Measurements from ENCODE around the gene MSLN. TPM values are rescaled to one million over a fixed set of nuclear protein-coding genes. Genes with fewer than 3 reads are reported as not detected.

The MSLN gene
- total RNA-seq, 4 donors from 2014 or later: 0.79 to 5.4 (median 2.3) TPM

- Histone ChIP-seq H3K27ac (peak overlapping the region; percentile 90 to 97 (median 96)), H3K4me3 (peak overlapping the region; percentile 72 to 88 (median 80)), H3K27me3 (peaks cover 0 to 63% (median 0%) of the 10 kb centered on the region in 4 donors), H3K36me3 (no peaks in the 10 kb centered on the region), H3K4me1 (peaks cover 3 to 23% (median 10%) of the 10 kb centered on the region in 3 donors), H3K9me3 (no peaks in the 10 kb centered on the region)
- peak in 2 of 4 donors; percentile 43 to 66 for TF ChIP-seq POLR2A (IDR thresholded peaks at IDR 0.05)
- peak in 2 of 6 experiments; percentile 11 to 30 for TF ChIP-seq CTCF (IDR thresholded peaks at IDR 0.05)
- WGBS, 2 donors: 20 to 29% methylated on average over 3 to 18 of the region's 80 CpGs
- DNase-seq: peak; percentile 35
- intact Hi-C loops (cut with DNase I): no loop called here
Measured at GRCh38 chr16:807347-808084, 47.0 kb downstream of the MSLN start.

- Histone ChIP-seq H3K27ac (peak overlapping the region; percentile 90 to 97 (median 96)), H3K4me1 (peaks cover 3 to 24% (median 10%) of the 10 kb centered on the region in 3 donors), H3K36me3 (no peaks in the 10 kb centered on the region), H3K9me3 (no peaks in the 10 kb centered on the region), H3K27me3 (peaks cover 0 to 63% (median 2%) of the 10 kb centered on the region in 4 donors), H3K4me3 (peak overlapping the region; percentile 72 to 88 (median 80))
- DNase-seq: no peak
- 32 to 50% methylated on average over 8 to 13 of the region's 19 CpGs for WGBS, 2 donors
- intact Hi-C loops (cut with DNase I): no loop called here
- TF ChIP-seq POLR2A (IDR thresholded peaks at IDR 0.05) (no peak), CTCF (IDR thresholded peaks at IDR 0.05) (no peak)
Measured at GRCh38 chr16:808085-808386, 47.5 kb downstream of the MSLN start.

- Histone ChIP-seq H3K4me1 (peaks cover under 1 to 11% (median 10%) of the 10 kb centered on the region in 3 donors), H3K9me3 (no peaks in the 10 kb centered on the region), H3K27ac (no peak overlapping the region), H3K36me3 (no peaks in the 10 kb centered on the region), H3K4me3 (peak overlapping the region in 2 of 4 donors; percentile 18 to 37), H3K27me3 (peaks cover 5 to 91% (median 20%) of the 10 kb centered on the region in 4 donors)
- intact Hi-C loops (cut with DNase I): loop anchor here (10.0 kb wide), 1 partner anchor 241 kb away; no protein-coding TSS in a partner anchor
- 5 to 9% methylated on average over 4 to 17 of the region's 67 CpGs for WGBS, 2 donors
- DNase-seq: no peak
- TF ChIP-seq POLR2A (IDR thresholded peaks at IDR 0.05): no peak
- peak; percentile 29 to 62 (median 43) for TF ChIP-seq CTCF (IDR thresholded peaks at IDR 0.05)
Measured at GRCh38 chr16:813204-813915, 52.8 kb downstream of the MSLN start.

GRCh38 chr16:813916-814412 is 53.4 kb downstream of the MSLN start:
- 59 to 66% methylated on average over 12 to 22 of the region's 22 CpGs for WGBS, 2 donors
- H3K9me3 ChIP-seq: no peaks in the 10 kb centered on the region
- no peak overlapping the region for H3K27ac ChIP-seq
- H3K36me3 ChIP-seq: no peaks in the 10 kb centered on the region
- H3K27me3 ChIP-seq: peaks cover 5 to 97% (median 20%) of the 10 kb centered on the region in 4 donors
- peaks cover 0 to 9% (median 4%) of the 10 kb centered on the region in 3 donors for H3K4me1 ChIP-seq
- intact Hi-C loops (cut with DNase I): loop anchor here (10.0 kb wide), 1 partner anchor 241 kb away; no protein-coding TSS in a partner anchor
- no peak for DNase-seq
- TF ChIP-seq POLR2A (IDR thresholded peaks at IDR 0.05): no peak
- H3K4me3 ChIP-seq: peak overlapping the region in 2 of 4 donors; percentile 18 to 37

- Histone ChIP-seq H3K4me1 (peaks cover 0 to 9% (median 4%) of the 10 kb centered on the region in 3 donors), H3K36me3 (no peaks in the 10 kb centered on the region), H3K27me3 (peaks cover 5 to 99% (median 20%) of the 10 kb centered on the region in 4 donors), H3K27ac (no peak overlapping the region), H3K4me3 (no peak overlapping the region), H3K9me3 (no peaks in the 10 kb centered on the region)
- 39 to 49% methylated on average over 3 to 9 of the region's 9 CpGs for WGBS, 2 donors
- DNase-seq: no peak
- TF ChIP-seq POLR2A (IDR thresholded peaks at IDR 0.05): no peak
- no peak for TF ChIP-seq CTCF (IDR thresholded peaks at IDR 0.05)
- intact Hi-C loops (cut with DNase I): loop anchor here (10.0 kb wide), 1 partner anchor 240 kb away; no protein-coding TSS in a partner anchor
Measured at GRCh38 chr16:814974-815373, 54.4 kb downstream of the MSLN start.

All from esophagus squamous epithelium (tissue), 5 donors.